Epithelial cell of prostate (primary cell): ENCODE measurements around the gene RASSF8.

Experiments used
- DNase-seq: peaks from one replicate; pipeline ENCODE4 v3.0.0-alpha.2; 2011; ENCODE audit warnings: low read depth, low spot score
- H3K27ac ChIP-seq: fragments of 450-650 bp; 2 replicates; pipeline ENCODE4 v1.5.1; 2017; ENCODE audit warnings: mild to moderate bottlenecking

The RASSF8 gene

DNA sequence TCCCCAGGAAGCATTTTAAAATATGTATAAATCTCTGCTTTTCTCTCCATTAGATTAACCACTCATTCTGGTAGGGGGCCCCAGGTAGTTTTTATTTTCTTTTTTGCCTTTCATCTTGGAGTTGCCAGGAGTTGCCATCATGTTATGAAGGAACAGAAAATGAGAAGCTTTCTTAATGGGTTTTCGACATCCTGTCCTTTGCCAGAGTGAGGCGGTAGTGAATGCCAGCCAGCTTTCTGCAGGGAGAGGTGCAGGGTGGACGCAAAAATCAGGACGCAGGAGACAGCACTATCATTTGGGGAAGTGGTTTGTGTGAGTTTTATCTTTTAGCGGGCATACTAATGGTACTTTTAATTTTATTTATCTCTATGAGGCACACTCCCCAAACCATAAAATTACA is 1.7 kb downstream of the RASSF8 start:
- peak overlapping the region; percentile 84 for H3K27ac ChIP-seq
- no peak for DNase-seq

DNA sequence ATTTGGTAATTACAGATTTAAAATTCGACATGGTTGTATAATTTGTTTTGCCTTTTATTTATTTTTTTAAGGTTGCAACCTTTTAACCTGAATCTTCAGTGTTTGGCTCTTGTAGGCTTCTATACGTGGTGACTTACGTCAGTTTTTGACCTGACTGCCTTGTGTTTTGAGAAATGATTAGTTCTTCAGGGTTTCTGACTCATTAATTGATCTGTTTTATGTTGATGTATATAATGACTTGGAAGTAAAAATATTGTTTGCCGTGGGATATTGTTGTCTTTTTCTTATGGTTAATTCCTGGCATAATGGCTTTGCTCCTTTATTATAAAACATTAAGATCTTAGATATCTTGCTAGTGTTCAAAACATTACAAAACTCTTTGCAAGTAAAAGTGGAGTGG is 2.5 kb downstream of the RASSF8 start:
- DNase-seq: no peak
- no peak overlapping the region for H3K27ac ChIP-seq

DNA sequence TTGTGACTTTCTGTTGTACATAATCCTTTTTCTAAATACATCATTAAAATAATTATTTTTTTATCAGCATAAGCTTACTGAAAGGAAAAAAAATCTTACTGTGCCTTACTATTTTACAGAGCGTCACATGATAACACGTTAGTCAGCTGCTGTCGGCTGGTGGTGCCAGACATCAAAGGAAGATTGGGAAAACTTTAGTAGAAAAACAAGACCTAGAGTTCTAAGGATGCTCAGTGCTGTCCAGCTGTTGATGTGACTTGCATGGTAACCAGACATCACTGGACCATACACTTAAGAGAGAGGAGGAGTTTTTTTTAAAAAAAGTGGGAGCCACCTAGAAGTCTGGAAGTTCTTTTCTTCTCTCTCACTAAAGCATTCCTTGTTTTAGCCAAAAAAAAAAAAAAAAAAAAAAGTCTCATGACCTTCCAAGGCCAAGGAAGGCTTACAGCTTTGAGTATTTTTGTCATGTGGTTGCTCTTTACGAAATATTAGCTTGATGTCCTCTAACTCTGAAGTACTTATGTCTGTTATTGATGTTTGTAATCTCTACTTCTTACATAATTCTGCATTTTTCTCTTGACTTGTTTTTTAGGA is 4.5 kb downstream of the RASSF8 start:
- no peak overlapping the region for H3K27ac ChIP-seq
- DNase-seq: no peak

DNA sequence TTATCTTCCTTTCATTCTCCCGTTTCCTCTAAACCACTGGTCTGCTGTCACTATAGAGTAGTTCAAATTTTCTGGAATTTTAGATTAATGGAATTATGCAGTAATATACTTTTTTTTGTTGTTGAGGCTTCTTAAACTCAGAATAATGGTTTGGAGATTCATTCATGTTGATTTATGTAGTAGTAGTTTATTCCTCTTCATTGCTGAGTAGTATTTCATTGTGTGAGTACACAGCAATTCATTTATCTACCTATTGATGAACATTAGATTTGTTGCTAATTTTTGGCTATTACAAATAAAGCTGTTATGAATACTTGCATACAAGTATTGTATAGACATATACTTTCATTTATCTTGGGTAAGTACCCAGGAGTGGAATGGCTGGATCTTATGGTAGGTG is 7.2 kb downstream of the RASSF8 start:
- DNase-seq: no peak
- H3K27ac ChIP-seq: no peak overlapping the region

DNA sequence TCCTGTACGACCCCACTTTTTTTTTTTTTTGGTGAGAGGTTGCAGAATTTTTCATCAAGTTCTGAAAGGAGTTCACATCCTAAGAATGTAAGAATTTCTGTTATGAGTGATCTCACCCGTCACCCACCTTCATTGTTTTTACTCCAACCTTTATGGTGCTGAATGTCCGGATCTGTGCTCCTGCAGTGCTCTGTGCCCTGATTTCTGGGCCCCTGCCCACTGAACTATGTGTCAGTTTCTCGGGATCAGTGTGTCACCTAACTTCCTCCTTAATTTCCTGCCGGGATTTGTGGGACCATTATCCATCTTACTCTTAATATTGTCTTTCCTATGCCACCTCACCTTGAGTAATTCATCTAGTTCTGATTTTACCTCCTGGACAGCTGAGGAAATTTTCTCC is 11.6 kb downstream of the RASSF8 start:
- DNase-seq: no peak
- no peak overlapping the region for H3K27ac ChIP-seq

DNA sequence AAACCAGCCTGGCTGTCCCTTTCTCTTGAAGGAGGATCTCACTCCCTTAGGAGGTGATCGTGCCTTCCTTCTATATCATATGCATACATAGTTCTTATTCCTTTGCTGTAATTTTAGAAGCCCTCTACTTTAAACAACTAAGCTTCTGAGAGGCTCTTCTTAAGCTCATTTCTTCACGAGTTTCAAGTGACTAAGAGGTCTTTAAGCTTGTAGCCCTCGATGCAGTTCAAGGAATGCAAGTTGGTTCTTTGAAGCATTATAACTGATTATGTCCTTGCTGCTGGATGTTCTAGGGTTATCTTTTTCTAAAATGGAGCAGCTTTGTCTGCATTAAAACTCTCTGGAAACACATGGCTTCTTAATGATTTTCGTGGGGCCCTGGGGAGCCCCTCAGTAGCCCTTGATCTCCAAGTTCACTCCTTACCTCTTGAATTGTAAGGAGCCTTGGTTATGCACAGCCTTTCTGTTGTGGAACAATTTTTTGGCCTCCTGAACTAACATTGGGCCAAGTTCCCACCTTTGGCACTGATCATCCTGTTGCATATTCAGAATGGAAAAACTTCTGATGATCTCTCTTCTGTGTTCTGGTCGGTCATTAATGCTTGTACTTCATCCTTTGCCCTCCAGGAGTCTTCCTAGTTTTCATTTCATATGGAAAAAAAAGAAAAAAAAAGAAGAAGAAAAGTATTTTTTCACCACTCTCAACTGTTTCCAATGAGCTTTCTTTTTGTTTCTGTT is 12.6 kb downstream of the RASSF8 start:
- H3K27ac ChIP-seq: no peak overlapping the region
- no peak for DNase-seq

DNA sequence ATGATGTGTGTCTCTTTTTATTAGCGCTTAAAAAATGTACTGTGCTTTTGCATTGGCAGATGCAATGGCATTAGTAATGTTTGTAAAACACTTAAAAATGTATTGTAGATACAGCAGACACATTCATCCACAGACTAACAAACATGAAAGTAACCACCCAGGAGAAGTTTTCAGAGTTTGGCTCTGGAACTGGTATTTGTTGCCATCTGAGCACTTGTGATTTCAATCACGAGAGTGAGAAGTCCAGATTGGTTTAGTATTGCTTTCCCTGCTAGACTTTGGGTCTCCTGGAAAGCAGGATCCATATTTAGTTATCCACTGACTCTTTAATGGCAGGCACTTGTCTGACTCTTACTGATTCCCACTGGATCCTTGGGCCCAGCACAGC is 13.2 kb downstream of the RASSF8 start:
- no peak overlapping the region for H3K27ac ChIP-seq
- DNase-seq: no peak

DNA sequence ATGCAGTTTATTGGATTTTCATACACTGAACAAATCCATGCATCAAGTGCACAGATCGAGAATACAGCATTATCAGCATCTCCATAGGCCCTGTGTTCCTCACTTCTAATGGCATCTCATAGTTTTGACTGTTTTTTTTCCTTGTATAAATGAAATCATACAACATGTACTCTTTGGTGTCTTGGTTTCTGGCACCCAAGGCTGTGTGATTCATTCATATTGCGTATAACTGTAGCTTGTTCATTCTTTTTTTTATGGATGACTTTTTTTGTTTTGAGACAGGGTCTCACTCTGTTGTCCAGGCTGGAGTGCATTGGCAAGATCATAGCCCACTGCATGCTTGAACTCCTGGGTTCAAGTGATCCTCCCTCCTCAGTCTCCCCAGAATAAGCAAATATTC is 14.3 kb downstream of the RASSF8 start:
- no peak overlapping the region for H3K27ac ChIP-seq
- no peak for DNase-seq

DNA sequence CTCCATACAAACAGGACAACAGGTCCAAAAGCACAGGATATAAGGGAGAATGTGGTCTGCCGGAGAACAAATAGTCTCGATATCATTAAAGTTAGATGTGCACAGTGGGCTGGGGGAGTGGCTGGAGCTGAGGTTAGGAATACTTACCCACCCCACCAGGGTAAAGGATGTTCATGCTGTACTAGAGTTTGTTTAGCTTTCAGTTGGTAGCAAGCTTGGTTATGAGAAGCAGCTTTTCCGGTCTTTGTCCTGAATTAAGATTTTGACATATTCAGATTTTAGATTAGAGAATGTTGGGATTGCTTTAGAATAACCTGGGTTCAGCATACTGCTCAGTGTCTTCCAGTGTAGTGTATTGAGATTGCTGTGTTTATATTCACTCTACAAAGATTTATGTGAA is 16.7 kb downstream of the RASSF8 start:
- H3K27ac ChIP-seq: no peak overlapping the region

DNA sequence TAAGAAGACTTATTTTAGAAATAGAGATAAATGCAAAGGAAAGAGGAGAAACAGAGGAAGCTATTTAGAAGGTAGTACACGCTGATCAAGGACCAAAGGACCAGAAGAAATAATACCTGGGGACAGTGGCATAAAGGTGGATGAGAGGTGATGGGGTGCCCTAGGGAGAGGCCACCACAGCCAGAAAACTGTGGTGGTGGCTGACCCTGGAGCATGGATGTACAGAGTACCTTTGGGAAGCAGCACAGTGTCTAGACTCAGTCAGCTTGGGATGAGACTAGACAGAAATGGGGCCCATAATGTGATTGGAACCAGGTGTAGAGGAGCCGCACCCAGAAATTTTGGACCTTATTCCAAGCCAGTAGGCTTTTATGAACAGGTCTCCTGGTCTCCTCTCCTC is 17.2 kb downstream of the RASSF8 start:
- no peak overlapping the region for H3K27ac ChIP-seq
- DNase-seq: no peak

More for the DNA sequence above, 16.7 kb downstream of the RASSF8 start:
- DNase-seq: no peak

DNA sequence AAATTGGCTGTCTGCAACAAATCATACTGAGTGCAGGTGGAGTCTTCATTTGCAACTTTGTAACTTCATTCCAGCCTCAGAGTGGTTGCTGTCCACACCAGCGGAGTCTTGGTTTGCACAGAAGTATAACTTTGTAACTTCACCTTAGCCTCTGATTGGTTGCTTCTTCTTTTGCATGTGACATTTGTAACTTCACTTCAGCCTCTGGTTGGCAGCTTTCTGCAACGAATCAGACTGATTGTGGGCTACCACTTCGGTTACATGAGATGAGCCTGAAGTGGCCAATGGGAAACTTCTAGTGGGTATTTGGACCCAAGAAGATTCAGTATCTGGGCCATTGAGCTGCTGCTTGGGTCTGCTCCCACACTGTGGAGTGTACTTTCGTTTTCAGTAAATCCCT is 17.8 kb downstream of the RASSF8 start:
- no peak for DNase-seq
- no peak overlapping the region for H3K27ac ChIP-seq

DNA sequence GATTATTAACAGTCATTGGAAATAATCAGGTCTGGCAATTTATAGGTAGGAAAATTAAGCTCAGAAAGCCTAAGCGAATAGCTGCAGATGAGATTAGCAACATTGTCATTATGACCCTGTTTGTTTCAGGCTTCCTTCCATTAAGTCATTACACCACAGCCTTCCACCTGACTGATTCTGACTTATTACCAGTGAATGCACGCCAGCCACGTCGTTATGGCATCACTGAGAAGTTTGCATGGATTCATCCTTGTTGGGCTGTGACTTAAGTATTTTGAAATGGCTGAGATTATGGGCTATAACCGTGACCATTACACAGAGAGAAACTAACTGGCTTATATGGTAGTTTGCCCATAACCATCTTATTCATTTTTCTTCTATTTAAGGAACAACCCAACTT is 18.6 kb downstream of the RASSF8 start:
- DNase-seq: no peak
- H3K27ac ChIP-seq: no peak overlapping the region

DNA sequence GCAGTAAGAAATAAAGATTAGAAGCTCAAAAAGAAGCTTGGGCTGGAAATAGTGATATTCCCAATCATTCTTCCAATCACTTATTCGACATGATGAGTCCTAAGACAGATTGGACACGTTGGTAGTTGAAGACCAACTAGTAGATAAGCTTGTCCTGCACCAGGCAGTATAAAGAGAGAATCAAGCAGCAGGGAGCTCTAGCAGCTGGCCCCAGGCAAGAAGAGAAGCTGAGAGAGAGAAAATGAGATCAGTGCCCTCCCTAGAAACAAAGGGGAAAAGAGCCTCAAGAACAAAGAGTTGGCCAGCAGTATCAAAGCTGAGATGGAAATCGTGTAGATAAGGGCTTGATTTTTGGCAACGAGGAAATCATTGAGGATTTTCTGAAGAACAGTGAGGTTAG is 20.6 kb downstream of the RASSF8 start:
- no peak overlapping the region for H3K27ac ChIP-seq
- no peak for DNase-seq

DNA sequence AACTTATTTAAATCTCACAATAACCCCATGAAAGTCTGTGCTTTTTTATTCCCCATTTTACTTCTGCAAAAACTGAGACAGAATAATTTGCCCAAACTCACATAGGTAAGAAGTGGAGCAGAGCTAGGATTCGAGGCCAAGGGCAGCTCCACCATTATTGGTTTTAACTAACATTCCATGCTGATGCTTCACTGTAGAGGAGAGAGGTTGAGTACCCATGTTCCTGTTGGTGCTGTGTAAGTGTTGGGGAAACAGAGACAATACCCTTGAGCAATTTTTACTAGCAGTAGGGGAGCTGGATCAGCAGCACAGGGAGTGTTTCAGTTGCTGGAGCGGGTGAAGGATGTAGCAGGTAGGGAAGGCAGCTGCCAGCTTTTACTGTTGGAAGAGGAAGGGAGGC is 21.1 kb downstream of the RASSF8 start:
- DNase-seq: no peak
- H3K27ac ChIP-seq: no peak overlapping the region

DNA sequence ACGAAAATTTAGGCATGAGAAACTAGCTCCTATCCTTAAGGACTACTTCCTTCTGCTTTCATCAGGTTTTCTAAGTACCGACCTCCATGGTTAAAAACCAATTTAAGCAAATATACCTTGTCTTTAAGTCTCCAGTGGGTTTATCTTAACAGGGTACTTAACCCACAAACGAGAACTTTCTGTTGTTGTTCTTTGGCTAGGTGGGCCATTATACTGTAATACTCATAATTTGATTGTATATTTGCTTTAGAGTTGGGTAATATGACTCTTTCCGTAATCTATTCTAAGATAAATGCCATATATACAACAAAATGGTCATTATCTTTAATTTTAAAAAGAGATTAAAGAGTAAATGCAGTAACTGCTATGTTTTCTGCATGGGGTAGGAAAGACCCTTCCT is 21.6 kb downstream of the RASSF8 start:
- H3K27ac ChIP-seq: no peak overlapping the region
- DNase-seq: no peak

DNA sequence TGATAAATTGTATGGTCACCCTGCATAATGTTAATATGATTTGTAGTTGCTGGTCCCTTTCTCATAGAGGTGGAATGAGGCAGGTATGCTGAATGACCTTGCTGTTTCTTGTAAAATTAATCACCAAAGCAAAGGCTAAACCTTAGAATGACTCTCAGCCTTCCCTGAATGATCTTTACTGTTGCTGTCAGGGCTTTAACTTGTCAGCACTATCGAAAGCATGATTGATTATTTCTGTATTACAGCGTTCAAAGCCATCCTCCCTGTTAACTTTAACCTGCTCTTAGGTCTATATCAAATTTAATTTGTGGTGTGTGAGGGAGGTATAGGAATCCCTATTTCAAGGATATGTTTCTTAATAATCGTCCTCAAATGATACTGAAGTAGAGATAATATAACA is 23.1 kb downstream of the RASSF8 start:
- no peak overlapping the region for H3K27ac ChIP-seq
- DNase-seq: no peak

DNA sequence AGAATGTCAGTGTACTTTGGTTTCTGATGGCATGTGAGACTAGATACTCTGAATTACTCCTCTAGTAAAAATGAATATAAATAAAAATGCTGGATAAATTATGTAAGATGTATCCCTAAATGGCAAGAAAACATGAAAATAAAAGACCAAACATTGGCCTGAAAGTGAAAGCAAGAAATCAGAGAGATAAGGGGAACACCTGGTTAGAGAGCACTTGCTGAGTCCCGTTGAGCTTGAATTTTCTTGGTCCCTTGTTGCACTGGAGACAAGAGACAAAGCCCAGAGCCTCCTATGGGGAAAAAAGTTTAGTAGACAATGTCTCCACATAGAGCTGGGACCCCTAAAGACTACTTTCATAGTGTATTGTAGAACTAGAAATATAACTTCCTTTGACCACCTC is 23.9 kb downstream of the RASSF8 start:
- DNase-seq: no peak
- H3K27ac ChIP-seq: no peak overlapping the region

DNA sequence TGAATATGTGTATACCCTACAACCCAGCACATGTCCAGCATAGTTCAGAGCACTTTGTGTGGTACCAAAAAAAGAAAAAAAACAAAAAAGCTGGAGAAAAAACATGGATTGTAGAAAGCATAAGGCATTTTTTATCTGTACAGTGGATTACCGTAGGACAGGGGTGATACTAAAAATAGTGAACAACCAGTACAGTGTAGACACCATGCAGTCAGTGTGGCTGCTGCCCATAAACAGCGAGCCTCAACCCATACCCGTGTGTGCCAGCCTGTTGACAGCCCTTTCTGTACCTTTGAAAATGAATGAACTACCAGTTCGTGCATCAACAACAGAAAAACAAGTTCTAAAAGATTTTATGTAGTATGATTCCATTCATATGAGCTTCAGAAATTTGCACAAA is 25.1 kb downstream of the RASSF8 start:
- no peak for DNase-seq
- H3K27ac ChIP-seq: no peak overlapping the region

DNA sequence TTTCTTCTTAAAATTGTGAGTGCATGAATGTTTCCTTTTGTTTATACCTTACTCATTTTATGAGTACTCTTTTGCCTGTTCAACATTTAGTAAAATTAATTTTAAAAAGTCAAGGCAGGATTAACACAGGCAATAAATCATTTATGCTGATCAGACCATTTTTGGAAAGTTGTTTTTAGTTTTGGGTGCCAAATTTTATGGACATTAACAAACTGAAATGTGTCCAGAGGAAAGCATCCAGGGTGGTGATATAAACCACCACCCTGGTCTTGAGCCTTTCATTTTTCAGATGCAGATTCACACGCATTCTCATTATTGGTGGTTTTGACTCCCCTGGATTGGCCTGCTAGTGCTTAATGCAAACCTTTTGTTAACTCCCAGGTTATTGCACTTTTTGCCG is 26.3 kb downstream of the RASSF8 start:
- no peak overlapping the region for H3K27ac ChIP-seq
- DNase-seq: no peak

DNA sequence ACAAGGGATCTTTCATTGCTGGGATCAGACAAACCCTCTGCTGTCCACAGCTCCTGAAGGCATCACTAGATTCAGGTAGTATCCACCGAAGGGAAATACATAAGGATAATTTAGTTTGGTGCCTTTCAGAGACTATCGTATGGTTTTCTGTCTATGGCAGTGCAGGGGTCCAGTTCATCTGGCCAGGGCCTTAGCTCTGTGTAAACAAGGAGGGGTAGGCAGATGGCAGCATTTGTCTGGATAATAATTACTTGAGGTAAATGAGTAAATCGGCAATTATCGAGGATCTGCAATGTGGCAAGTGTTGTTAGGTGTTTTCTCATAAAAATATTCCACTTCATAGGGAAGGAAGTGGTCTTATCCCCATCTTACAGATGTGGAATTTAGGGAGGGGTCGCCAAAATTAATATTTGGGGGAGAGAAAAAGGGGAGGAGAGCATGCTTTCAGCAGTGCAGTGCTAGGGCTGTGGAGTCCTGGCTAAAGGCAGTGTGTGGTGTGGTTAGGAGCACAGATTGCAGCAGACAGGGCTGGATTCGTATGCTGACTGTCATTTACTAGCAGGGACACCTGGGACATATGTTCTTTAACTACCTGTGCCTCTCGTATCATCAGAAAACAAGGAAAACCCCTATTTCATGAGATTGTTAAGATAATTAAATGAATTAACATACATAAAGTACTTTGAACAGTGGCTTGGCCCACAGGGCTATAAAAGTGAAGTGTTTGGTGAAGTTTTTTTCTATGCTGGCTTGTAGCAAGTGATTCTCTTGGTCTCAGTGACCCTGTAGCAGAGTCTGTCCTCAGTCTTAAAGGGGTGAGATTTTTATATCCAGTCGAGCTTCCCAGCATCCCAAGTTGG is 27.1 kb downstream of the RASSF8 start:
- H3K27ac ChIP-seq: no peak overlapping the region
- no peak for DNase-seq

DNA sequence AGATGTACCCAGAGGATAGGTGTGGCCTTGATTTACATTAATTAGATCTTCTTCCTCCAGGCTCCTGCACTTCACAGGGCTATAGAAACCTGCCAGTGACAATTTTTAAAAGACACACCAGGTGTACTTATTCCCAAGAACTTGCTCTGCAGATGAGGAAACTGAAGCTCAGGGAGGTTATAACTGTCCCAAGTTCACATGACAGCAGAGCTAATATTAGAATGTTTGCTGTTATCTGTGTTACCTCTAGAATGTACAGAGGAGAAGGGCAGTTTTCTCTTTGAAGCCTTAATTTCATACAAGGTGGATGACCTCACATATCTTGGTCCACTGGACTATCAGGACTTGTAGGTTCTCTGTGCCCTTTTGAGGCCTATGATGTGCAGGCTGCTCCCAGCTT is 27.7 kb downstream of the RASSF8 start:
- no peak overlapping the region for H3K27ac ChIP-seq
- no peak for DNase-seq
